NOMO-1 treated with DMSO at 0.1 percent for 48 hours (cell line): ENCODE measurements around the gene ZNF33B.
"Not testable (repeated sequence)": the region's sequence is repeated elsewhere in the genome, so short reads cannot be mapped to it uniquely, and the experiment has no call there.

ENCODE experiments used
- DNase-seq: peaks from one replicate; lab custom pipeline; 2025; ENCODE audit not compliant: unreplicated experiment; lab: John Stamatoyannopoulos, UW

ZNF33B gene

DNA sequence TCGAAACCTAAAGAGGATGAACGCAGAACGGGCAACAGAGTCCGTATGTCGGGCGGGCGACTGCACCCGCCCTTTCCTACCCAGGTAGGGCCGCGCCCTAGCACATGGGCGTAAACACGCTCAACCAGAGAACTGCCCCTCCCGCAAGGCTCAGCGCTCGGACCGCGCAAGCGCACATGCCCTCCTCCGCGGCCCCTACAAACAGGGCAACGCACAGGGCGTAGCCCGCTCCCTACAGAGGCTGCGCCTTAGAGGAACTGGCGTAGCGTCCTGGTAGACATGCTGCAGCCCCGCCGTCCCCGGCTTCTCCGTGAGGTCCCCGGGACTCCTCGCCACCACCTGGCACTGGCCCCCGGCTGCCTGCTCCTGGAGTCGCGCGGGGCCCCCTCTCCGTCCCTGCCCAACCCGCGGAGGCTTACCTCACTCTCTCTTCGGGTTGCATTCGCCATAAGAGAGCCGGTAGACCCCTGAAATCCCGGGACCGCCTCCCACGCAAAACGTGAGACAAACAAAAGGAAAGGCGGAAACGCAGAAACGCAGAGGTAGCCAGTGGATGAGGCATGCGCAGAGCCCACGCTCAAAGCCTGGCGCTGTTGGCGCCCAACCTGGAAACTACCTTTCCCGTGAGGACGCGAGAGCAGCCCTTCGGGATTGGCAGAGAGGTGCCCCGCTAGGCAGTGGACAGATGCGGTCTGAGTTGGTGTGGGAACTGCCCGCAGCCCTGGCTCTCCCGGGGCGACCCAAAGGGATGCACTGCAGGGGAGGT, at the start of gene ZNF33B:
TSS of gene ZNF33B (minus strand) at position 516 of the 766 bp plus-strand sequence. CDS start 1,642 bp downstream, outside the sequence.
- peak; percentile 84 for DNase-seq

DNA sequence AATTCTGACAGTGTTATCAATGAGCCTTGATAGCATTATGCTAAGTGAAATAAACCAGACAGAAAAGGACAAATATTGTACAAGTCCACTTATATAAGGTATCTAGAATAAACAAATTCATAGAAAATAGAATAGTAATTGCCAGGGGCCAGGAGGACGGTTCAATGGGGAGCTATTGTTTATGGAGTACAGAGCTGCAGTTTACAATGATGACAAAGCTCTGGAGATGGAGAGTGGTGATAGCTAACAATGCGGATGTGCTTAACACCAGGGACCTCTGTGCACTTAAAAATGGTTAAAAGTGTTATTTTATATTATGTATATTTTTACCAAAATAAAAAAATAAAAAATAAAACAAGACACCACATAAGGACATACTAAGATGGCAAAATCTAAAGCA, 46.1 kb upstream of the ZNF33B start:
- DNase-seq = no peak

DNA sequence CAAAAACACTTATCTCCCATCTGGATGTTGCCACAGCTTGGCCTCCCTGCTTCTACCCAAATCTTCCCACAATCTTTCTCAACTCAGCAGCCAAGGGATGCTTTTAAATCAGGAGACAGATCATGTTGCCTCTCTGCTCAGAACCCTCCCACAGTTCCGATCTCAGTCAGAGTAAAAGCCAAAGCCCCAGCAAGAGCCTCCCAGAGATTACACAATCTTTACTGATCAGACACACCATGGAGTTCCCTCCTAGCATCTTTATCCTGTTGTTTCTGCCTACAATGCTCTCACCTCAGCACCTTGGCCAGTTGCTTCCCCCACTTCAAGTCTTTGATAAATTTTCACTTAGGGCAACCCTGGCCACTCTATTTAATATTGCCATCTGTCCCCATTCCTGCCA, 41.9 kb upstream of the ZNF33B start:
- DNase-seq = no peak

DNA sequence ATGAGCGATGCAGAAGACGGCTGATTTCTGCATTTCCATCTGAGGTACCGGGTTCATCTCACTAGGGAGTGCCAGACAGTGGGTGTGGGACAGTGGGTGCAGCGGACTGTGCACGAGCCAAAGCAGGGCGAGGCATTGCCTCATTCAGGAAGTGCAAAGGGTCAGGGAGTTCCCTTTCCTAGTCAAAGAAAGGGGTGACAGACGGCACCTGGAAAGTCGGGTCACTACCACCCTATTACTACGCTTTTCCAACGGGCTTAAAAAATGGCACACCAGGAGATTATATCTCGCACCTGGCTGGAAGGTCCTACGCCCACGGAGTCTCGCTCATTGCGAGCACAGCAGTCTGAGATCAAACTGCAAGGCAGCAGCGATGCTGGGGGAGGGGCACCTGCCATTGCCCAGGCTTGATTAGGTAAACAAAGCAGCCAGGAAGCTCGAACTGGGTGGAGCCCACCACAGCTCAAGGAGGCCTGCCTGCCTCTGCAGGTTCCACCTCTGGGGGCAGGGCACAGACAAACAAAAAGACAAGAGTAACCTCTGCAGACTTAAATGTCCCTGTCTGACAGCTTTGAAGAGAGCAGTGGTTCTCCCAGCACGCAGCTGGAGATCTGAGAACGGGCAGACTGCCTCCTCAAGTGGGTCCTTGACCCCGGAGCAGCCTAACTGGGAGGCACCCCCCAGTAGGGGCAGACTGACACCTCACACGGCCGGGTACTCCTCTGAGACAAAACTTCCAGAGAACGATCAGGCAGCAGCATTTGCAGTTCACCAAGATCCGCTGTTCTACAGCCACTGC, 27.0 kb upstream of the ZNF33B start:
- DNase-seq = not testable (repeated sequence)

DNA sequence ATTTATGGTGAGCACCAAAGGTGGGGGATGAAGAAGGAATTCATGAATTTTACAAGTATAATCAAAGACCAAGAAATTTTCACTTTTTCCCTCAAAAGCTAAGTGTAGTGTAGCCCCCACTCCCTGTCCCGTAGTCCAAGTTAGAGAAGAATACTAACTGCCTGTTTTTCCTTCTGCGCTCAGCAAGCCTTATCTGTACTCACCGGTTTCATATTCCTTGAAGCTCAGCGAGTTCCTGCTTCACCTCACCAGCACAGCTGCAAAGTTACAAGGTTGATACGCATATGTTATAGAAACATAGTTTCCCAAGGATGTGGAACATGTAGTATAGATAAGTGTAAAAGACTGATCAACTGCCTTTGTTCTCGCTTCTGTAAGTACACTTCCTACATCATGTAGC, 16.0 kb upstream of the ZNF33B start:
- DNase-seq = no peak

DNA sequence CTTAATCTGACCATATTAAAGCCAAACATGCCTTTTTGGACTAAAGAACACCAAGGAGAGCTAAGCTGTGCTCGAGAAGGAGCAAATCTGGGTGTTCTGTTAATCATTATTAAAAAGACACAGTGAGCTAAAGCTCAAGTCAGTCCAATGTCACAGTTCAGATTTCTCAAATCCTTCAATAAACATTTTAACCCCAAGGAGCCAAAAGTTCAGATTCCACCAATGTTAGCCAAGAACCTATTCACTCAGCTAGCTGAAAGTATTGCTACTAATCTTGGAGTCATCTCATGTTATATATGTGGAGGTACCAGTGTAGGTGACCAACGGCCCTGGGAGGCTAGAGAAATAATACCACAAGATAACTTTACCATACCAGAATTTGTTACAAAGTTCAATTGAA, 14.5 kb upstream of the ZNF33B start:
- DNase-seq = no peak

DNA sequence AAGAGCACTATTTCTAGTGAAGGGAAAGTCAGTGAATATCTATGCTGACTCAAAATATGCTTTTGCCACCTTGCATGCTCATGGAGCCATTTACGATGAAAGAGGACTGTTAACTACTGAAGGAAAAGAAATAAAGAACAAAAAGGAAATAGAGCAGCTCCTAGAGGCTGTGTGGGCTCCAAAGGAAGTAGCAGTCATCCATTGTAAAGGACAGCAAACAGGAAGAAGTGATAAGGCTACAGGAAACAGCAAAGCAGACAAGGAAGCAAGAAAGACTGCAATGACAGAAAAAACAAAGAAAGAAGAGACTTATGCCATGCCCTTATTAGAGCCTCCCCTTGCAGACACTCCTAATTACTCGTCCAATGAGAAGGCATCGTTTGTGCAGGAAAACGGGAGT, 12.0 kb upstream of the ZNF33B start:
- no peak for DNase-seq

DNA sequence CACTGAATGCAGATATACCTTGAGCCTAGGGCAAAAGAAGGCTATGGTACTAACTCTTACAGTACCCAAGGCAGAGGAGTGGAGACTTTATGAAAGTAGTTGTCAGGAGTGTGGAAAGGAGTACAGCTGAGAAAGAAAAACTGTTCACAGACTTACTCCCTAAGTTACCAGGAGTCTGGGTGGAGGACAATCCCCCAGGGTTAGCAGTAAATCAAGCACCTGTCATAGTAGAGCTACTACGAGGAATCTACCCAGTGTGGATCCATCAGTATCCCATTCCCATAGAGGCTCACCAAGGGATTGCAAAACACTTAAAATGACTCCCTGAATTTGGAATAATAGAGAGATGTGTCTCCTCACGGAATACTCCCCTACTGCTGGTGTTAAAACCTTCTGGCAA, 10.1 kb upstream of the ZNF33B start:
- DNase-seq = no peak

DNA sequence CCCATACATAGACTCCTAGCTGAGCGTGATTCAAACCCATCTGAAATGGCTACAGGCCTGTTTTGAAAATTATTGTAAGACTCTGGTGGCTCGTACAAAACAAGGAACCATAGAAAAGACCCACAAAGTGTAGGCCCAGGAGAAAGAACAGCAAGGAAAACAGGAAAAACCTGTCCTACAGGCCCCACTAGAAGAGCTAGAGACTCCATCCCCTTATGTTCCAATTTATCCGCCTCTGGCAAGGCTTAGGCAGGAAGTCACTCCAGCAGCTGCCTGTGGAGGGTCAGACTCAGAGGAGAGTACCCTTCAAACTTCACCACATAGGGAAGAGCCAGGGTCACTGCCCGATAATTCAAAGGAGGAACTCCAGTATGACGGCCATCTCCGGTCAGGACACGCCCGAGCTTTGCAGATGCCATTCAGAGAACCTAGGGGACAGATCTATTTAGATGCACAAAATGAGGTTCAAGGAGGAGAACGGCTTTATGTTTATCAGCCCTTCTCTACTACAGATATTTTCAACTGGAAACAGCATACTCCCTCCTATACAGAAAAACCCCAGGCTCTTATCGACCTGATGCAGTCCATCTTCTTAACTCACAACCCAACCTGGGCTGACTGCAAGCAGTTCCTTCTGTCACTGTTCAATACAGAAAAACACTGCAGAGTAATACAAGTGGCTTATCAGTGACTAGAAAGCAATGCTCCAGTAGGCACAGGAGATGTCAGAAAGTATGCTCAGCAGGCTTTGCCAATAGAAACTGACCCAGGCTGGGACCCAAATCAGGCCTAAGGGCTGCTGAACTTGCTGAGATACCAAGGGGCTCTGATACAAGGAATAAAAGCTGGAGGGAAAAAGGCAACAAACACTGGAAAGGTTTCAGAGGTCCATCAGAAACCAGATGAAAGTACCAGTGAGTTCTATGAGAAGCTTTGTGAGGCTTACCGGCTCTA, 8.6 kb upstream of the ZNF33B start:
- no peak for DNase-seq

DNA sequence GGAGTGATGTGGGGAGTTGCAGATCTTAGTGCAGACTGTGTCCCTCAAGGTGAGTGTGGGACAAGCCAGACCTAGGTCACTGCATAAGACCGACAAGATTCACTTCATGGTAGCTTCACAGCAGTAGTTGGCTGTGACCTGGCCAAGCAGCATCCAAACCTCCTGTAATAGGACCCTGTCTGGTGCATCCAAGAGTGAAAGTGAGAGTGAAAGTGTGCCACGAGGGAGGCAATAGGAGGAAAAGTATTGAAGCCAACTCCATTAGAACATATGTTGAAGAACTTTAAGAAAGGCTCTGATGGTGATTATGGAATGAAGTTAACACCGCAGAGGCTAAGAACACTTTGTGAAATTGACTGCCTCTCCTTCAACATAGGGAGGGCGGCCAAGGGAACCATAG, 7.8 kb upstream of the ZNF33B start:
- DNase-seq = no peak

DNA sequence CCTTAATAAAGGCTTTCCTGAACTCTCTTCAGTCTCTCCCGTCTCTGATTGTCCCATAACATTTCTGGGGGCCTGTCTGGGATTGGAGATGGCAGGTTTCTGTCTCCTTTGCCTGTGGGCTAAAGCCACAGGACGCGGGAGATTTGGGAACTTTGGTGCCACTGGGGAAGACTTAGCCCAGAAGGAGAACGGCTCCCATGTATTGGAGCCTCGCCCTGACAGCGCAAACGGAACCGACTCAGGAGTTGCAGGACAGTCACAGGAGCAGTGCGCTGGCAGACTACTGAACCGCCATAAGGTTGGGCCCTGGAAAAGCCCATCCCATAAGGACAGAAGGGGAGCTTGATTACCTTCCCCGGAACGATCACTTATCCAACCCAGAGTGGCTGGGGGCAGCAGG, 7.1 kb upstream of the ZNF33B start:
- DNase-seq = no peak

DNA sequence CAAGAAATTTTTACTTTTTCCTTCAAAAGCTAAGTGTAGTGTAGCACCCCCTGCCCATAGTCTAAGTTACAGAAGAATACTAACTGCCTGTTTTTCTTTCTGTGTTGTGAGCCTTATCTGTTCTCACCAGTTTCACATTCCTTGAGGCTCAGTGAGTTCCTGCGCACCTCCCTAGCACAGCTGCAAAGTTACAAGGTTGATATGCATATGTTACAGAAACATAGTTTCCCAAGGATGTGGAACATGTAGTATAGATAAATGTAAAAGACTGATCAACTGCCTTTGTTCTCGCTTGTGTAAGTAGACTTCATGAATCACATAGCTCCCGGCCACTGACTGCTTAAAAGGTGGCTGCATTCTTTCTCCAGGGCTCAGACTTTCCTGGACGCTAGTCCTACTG, 6.7 kb upstream of the ZNF33B start:
- no peak for DNase-seq

DNA sequence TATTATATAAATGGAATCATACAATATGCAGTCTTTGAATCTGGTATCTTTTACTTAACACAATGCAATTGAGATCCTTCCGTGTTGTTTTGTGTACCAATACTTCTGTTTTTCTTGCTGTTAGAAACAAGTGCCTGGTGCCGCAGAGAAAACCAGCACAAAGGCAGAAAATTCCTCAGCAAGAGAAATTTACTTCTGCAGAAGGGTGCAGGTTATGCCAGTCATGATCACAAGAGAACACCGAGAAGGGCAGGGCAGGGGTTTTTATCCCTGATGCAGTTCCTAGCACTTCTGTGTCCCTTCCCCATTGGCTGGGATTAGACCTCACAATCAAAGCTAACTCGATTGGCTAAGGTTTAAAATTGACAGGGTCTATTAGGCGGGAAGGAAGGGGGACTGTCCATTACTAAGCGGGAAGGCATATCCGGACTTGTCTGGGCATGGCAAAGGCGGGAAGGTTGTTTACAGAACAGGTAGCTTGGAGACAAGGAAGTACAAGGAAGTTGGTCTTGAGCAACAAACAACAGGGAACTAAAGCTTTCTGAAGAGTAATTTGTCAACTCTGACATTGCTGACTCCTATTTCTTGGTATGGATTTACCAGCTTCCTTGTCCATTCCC, 2.4 kb upstream of the ZNF33B start:
- DNase-seq = no peak

DNA sequence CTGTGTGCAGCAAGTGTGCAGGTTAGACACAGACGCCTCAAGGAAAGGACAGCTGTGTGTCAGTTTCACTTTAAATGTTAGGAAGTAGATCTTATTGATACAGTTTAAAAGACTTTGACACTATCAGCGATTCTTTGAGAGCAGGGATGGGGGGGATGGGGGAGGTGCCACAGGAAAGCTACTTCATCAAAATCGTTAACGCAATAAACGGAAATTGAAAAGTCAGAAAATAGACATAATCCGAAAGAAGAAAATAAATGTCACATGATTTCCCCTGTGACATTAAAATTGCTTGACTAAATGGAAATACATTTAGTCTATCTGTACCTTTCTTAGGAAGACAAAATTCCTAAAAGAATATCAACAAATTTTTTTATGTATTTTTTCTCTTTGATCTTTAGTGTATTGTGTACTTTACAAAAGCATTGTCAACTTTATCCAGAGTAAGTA, 476 bp upstream of the ZNF33B start:
- no peak for DNase-seq

DNA sequence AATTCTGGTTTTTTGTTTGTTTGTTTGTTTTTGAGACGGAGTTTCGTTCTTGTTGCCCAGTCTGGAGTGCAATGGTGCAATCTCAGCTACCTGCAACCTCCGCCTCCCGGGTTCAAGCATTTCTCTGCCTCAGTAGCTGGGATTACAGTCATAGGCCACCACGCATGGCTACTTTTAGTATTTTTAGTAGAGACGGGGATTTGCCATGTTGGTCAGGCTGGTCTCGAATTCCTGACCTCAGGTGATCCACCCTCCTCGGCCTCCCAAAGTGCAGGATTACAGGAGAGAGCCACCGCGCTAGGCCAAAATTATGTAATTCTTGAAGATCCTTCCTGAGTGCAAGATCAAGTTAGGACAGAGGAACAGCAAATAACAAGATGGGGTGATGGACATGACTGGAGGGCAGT, 719 bp downstream of the ZNF33B start:
- DNase-seq = no peak

DNA sequence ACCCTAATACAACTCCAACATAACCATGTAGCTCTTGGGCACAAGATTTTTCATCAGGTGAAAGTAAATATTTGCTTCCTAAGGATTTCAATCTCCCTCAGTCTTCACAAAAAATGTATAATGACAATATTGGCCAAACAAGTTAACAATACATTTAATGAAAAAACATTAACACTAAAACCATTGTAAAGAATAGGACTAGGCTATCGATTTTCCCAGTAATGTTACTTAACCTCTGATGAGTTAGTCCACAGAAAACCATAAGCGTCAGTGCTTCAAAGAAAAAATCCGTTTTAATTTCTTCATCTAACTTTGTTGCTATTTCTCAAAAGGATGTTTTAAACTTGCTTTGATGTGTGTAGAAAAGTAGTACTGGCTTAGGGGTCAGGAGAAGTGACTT, 1.2 kb downstream of the ZNF33B start:
- DNase-seq = no peak

DNA sequence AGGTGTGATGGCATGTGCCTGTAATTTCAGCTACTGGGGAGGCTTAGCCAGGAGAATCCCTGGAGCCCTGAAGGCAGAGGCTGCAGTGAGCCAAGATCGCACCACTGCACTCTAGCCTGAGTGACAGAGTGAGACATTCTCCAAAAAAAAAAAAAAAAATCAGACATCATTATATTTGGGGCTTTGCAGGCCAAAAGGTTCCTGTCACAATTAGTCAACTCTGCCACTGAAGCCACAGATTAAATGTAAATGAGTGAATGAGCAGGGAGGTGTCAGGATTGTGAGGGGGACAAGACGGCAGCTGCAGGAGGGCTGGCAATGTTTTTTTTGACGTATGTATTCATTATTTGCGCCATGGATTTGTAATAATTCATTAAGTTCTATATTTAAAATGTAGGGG, 3.3 kb downstream of the ZNF33B start:
- DNase-seq = no peak

DNA sequence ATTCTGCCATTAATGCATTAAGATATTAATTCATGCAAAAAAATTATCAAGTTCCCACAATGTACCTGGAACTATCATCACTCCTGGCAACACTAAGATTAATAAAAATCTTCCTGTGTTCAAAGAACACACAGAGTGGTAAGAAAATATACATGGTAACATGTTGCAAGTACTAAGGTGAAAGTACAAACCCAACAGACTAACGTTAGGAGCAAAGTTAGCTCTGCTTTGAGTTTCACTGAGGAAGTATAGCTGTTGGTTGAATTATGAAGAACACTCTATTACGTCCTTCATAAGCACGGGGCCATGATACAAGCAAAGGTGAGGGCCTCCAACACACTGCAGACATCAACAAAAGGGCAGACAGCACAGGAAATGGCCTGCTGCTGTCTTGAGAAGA, 5.8 kb downstream of the ZNF33B start:
- DNase-seq = no peak

DNA sequence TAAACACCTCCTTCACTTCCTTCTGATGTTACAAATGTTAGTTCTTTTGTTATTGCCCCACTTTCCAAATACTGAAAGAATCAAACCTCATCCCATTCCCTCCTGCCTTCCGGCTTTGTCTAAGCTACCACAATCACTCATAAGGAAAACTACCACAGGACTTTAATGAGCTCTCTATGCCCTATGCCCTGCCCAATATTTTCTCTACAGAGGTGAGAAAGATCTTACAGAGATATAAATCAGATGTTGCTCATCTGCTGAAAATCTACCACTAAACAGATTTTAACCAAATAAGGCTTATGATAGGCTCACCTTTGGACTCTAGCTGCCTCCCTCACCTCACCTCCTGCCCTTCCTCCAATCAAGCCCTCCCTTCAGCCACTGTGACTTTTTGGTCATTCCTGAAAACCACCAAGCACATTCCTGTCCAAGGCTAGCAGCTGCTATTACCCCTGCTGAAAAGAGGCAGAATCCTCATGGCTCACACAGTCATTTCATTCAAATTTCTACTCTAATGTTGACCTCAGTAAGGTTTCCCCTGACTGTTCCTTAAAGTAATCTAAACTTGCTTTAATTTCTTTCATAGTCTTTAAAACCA, 7.7 kb downstream of the ZNF33B start:
- no peak for DNase-seq

DNA sequence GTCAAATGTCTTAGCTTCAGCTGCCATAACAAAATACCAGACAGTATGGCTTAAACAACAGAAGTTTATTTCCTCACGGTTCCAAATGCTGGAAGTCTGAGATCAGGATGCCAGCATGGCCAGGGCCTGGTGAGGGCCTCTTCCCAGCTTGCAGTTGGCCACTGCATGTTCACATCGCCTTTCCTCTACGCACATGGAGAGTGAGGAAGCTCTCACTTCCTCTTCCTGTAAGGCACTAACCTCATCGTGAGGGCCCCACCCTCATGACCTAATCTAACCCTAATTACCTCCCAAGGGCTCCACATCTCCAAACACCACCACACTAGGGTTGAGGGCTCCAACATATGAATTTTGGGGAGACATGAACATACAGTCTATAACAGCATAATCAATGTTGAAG, 14.4 kb downstream of the ZNF33B start:
- DNase-seq = no peak
